H7 (cell line): Measurements from ENCODE around the gene ETV3. TPM values are rescaled to one million over a fixed set of nuclear protein-coding genes. Genes with fewer than 3 reads are reported as not detected.

ENCODE experiments used
- DNase-seq: peaks from one replicate; pipeline ENCODE4 v3.0.0; 2012
- H3K27me3 ChIP-seq: 2 replicates; pipeline ENCODE4 v1.6.0; 2011; ENCODE audit warnings: mild to moderate bottlenecking, low read length; ENCODE audit not compliant: control insufficient read depth, insufficient read depth
- H3K36me3 ChIP-seq: replicated peaks from 2 replicates; pipeline ENCODE4 v1.5.1; 2011; ENCODE audit warnings: low read length; ENCODE audit not compliant: control insufficient read depth, insufficient read depth
- H3K4me3 ChIP-seq: 2 replicates; pipeline ENCODE4 v1.5.1; 2011; ENCODE audit warnings: low read depth, mild to moderate bottlenecking, control low read depth, low read length, moderate library complexity; ENCODE audit not compliant: insufficient read depth
- total RNA-seq: library from RNA; depleted of rRNA; stranded (reverse); fragments of >200 nt; shearing (Covaris generic); gene quantifications from 2 replicates; pipeline ENCODE4 v1.2.3, GENCODE V29; 2014; rRNA removed

ETV3 gene
- total RNA-seq, 1 experiment from 2014 or later, result 22.5 TPM

- Histone ChIP-seq H3K36me3 (no peaks in the 10 kb centered on the region), H3K27me3 (no peaks in the 10 kb centered on the region), H3K4me3 (no peak overlapping the region)
- DNase-seq, result peak; percentile 92
Measured at GRCh38 chr1:157090196-157090647, 48.0 kb downstream of the ETV3 start.

DNA sequence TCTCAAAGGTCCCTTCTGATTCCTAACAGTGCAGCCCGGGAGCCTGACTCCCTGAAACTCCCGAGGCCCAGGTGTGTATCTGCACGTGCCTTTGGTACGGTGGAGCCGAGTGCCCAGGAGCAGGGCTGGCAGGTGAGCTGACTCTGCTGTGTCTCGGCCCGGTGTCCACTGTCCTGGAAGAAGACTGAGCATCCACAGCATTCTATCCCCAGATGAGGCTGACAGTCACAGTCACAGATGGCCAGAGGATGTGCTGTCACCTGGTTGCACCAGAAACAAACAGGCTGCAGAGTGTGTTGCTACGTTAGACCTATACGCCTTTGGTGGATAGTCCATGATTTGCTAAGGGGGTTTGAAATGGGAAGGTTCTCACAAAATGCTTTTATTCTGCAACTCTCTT, 48.4 kb downstream of the ETV3 start:
- Histone ChIP-seq H3K27me3 (no peaks in the 10 kb centered on the region), H3K36me3 (no peaks in the 10 kb centered on the region), H3K4me3 (no peak overlapping the region)
- DNase-seq, result no peak

- Histone ChIP-seq H3K4me3 (no peak overlapping the region), H3K27me3 (no peaks in the 10 kb centered on the region), H3K36me3 (no peaks in the 10 kb centered on the region)
- no peak for DNase-seq
Measured at GRCh38 chr1:157088607-157089006, 49.6 kb downstream of the ETV3 start.

GRCh38 chr1:157087030-157087429, 51.2 kb downstream of the ETV3 start:
- no peak overlapping the region for H3K4me3 ChIP-seq
- DNase-seq, result no peak
- H3K27me3 ChIP-seq, result no peaks in the 10 kb centered on the region
- no peaks in the 10 kb centered on the region for H3K36me3 ChIP-seq

DNA sequence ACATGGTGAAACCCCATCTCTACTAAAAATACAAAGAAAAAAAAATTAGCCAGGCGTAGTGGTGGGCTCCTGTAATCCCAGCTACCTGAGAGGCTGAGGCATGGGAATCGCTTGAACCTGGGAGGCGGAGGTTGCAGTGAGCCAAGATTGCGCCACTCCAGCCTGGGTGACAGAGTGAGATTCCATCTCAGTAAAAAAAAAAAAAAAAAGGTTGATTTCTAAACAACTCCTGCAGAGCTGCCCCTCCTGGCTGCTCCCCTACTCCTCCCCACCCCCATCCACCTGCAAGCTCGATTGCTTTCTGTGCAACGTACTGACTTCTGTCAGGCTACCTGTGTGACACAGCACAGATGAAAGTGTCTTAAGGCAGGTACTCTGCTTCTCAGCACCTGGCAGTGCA, 51.9 kb downstream of the ETV3 start:
- DNase-seq, result peak; percentile 72
- H3K4me3 ChIP-seq, result no peak overlapping the region
- H3K36me3 ChIP-seq, result no peaks in the 10 kb centered on the region
- H3K27me3 ChIP-seq, result no peaks in the 10 kb centered on the region

- no peaks in the 10 kb centered on the region for H3K36me3 ChIP-seq
- no peak for DNase-seq
- H3K4me3 ChIP-seq, result no peak overlapping the region
- H3K27me3 ChIP-seq, result no peaks in the 10 kb centered on the region
Measured at GRCh38 chr1:157085421-157085820, 52.8 kb downstream of the ETV3 start.

GRCh38 chr1:157084720-157085119, 53.5 kb downstream of the ETV3 start:
- Histone ChIP-seq H3K36me3 (no peaks in the 10 kb centered on the region), H3K4me3 (no peak overlapping the region), H3K27me3 (no peaks in the 10 kb centered on the region)
- DNase-seq, result peak; percentile 5

- Histone ChIP-seq H3K27me3 (no peaks in the 10 kb centered on the region), H3K36me3 (no peaks in the 10 kb centered on the region), H3K4me3 (no peak overlapping the region)
- DNase-seq, result peak; percentile 29
Measured at GRCh38 chr1:157081707-157082106, 56.5 kb downstream of the ETV3 start.

GRCh38 chr1:157080714-157081113, 57.5 kb downstream of the ETV3 start:
- Histone ChIP-seq H3K36me3 (no peaks in the 10 kb centered on the region), H3K27me3 (no peaks in the 10 kb centered on the region), H3K4me3 (no peak overlapping the region)
- no peak for DNase-seq

GRCh38 chr1:157077394-157077793, 60.8 kb downstream of the ETV3 start:
- Histone ChIP-seq H3K27me3 (no peaks in the 10 kb centered on the region), H3K4me3 (no peak overlapping the region), H3K36me3 (no peaks in the 10 kb centered on the region)
- DNase-seq, result no peak

DNA sequence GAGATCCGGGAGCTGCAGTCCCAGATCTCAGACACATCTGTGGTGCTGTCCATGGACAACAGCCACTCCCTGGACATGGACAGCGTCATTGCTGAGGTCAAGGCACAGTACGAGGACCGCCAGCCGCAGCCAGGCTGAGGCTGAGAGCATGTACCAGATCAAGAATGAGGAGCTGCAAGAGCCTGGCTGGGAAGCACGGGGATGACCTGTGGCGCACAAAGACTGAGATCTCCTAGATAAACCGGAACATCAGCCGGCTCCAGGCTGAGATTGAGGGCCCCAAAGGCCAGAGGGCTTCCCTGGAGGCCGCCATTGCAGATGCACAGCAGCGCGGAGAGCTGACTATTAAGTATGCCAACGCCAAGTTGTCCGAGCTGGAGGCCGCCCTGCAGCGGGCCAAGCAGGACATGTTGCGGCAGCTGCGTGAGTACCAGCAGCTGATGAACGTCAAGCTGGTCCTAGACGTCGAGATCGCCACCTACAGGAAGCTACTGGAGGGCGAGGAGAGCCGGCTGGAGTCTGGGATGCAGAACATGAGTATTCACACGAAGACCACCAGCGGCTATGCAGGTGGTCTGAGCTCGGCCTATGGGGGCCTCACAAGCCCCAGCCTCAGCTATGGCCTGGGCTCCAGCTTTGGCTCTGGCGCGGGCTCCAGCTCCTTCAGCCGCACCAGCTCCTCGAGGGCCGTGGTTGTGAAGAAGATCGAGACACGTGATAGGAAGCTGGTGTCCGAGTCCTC, 64.1 kb downstream of the ETV3 start:
- no peaks in the 10 kb centered on the region for H3K36me3 ChIP-seq
- H3K27me3 ChIP-seq, result no peaks in the 10 kb centered on the region
- DNase-seq, result peak; percentile 76
- no peak overlapping the region for H3K4me3 ChIP-seq

Other genes with a start within 250 kb of the ETV3 start
- 1.2 and 1.8 TPM in 2 replicates for gene PEAR1, start 244.7 kb downstream of the ETV3 start, total RNA-seq
- gene LRRC71, start 217.8 kb downstream of the ETV3 start, total RNA-seq, result not detected in 2 replicates
- 44.7 and 46.0 TPM in 2 replicates for gene ARHGEF11, start 92.7 kb downstream of the ETV3 start, total RNA-seq
- 0.74 and 1.1 TPM in 2 replicates for gene ETV3L, start 38.6 kb downstream of the ETV3 start, total RNA-seq